ENCODE measurements around the gene KNDC1.

Gene KNDC1

GRCh38 chr10:133185421-133185820 is 25.4 kb downstream of the KNDC1 start:
- Histone ChIP-seq H2BK15ac (ENCODE audit: low read length) (no peak overlapping the region), H3K9ac (ENCODE audit: low read depth, low read length, poor library complexity) (no peak overlapping the region), H3K79me1 (ENCODE audit: low read depth, low read length) (peaks cover 11% of the 10 kb centered on the region), H3K4me3 (ENCODE audit: low read length in 2 of 2) (no peak overlapping the region), H2BK12ac (ENCODE audit: low read length) (no peak overlapping the region), H3K4me2 (ENCODE audit: insufficient read depth, low read length, poor library complexity, severe bottlenecking) (no peak overlapping the region), H3K23ac (ENCODE audit: low read depth, low read length, poor library complexity) (no peak overlapping the region), H2AFZ (ENCODE audit: low read length) (no peak overlapping the region), H4K91ac (ENCODE audit: low read depth, low read length, poor library complexity) (no peak overlapping the region), H2AK5ac (ENCODE audit: low read depth, low read length) (no peak overlapping the region), H3K9me3 (replicated peaks in 1 of 2; ENCODE audit: control insufficient read depth in 2 of 2, insufficient read depth in 1 of 2, low read depth in 1 of 2, low read length in 2 of 2) (peaks cover 0 to 9% of the 10 kb centered on the region in 2 donors), H4K8ac (ENCODE audit: low read depth, low read length) (no peak overlapping the region), H3K4me1 (ENCODE audit: control insufficient read depth in 2 of 2, insufficient read depth in 1 of 2, low read depth in 1 of 2, low read length in 2 of 2) (peaks cover 5% of the 10 kb centered on the region in 2 donors), H2BK120ac (ENCODE audit: low read depth, low read length) (no peak overlapping the region), H3K36me3 (replicated peaks in 1 of 2; ENCODE audit: control insufficient read depth in 2 of 2, insufficient read depth in 2 of 2, low read length in 2 of 2) (peaks cover 0 to 10% of the 10 kb centered on the region in 2 donors), H3K4ac (ENCODE audit: low read length) (no peak overlapping the region), H3K27ac (replicated peaks; ENCODE audit: low read length) (no peak overlapping the region), H2BK5ac (ENCODE audit: low read length) (no peak overlapping the region), H3K18ac (ENCODE audit: low read length) (no peak overlapping the region), H3K27me3 (ENCODE audit: control insufficient read depth in 3 of 3, insufficient read depth in 3 of 3, low read depth in 1 of 3, low read length in 3 of 3) (peaks cover 0 to 2% (median 0%) of the 10 kb centered on the region in 3 experiments), H3K14ac (ENCODE audit: low read length) (peak overlapping the region; percentile 4)
- DNase-seq (ENCODE audit: low spot score) = no peak
- WGBS, 2 donors (ENCODE audit: extremely low coverage in 2 of 2, insufficient read length in 2 of 2, insufficient replicate concordance in 1 of 2) = no CpG with 5 or more reads among the region's 11 CpGs

DNA sequence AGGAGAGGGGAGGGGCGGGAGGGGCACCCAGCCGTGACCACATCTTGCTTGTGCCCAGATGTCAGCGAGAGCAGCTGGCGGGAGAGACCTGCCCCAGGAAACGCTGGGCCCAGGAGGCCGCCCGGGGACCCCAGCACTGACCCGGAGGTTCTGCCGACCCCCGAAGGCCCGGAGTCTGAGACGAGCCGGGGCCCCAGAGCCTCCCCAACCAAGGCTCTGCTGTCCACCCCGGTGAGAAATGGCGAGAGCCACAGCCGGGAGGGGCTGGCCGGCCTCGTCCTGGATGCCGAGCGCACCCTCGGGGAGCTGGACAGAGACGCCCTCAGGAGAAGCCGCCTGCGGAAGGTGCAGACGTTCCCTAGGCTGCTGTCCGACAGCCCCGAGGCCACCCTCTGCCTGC is 25.9 kb downstream of the KNDC1 start:
- Histone ChIP-seq H2BK12ac (ENCODE audit: low read length) (no peak overlapping the region), H3K4me3 (ENCODE audit: low read length in 2 of 2) (no peak overlapping the region), H3K23ac (ENCODE audit: low read depth, low read length, poor library complexity) (no peak overlapping the region), H3K18ac (ENCODE audit: low read length) (peak overlapping the region; percentile 83), H2AK5ac (ENCODE audit: low read depth, low read length) (peak overlapping the region; percentile 63), H3K4me2 (ENCODE audit: insufficient read depth, low read length, poor library complexity, severe bottlenecking) (no peak overlapping the region), H3K4me1 (ENCODE audit: control insufficient read depth in 2 of 2, insufficient read depth in 1 of 2, low read depth in 1 of 2, low read length in 2 of 2) (peaks cover 5% of the 10 kb centered on the region in 2 donors), H4K91ac (ENCODE audit: low read depth, low read length, poor library complexity) (no peak overlapping the region), H2AFZ (ENCODE audit: low read length) (peak overlapping the region; percentile 5), H4K8ac (ENCODE audit: low read depth, low read length) (no peak overlapping the region), H2BK120ac (ENCODE audit: low read depth, low read length) (no peak overlapping the region), H2BK15ac (ENCODE audit: low read length) (no peak overlapping the region), H2BK5ac (ENCODE audit: low read length) (peak overlapping the region; percentile 82), H3K79me1 (ENCODE audit: low read depth, low read length) (peaks cover 11% of the 10 kb centered on the region), H3K4ac (ENCODE audit: low read length) (no peak overlapping the region), H3K36me3 (replicated peaks in 1 of 2; ENCODE audit: control insufficient read depth in 2 of 2, insufficient read depth in 2 of 2, low read length in 2 of 2) (peaks cover 0 to 10% of the 10 kb centered on the region in 2 donors), H3K9ac (ENCODE audit: low read depth, low read length, poor library complexity) (no peak overlapping the region), H3K9me3 (replicated peaks in 1 of 2; ENCODE audit: control insufficient read depth in 2 of 2, insufficient read depth in 1 of 2, low read depth in 1 of 2, low read length in 2 of 2) (peaks cover 0 to 9% of the 10 kb centered on the region in 2 donors), H3K27ac (replicated peaks; ENCODE audit: low read length) (no peak overlapping the region), H3K14ac (ENCODE audit: low read length) (peak overlapping the region; percentile 38), H3K27me3 (ENCODE audit: control insufficient read depth in 3 of 3, insufficient read depth in 3 of 3, low read depth in 1 of 3, low read length in 3 of 3) (peaks cover 0 to 2% (median 0%) of the 10 kb centered on the region in 3 experiments)
- no peak for DNase-seq (ENCODE audit: low spot score)
- no CpG with 5 or more reads among the region's 27 CpGs for WGBS, 2 donors (ENCODE audit: extremely low coverage in 2 of 2, insufficient read length in 2 of 2, insufficient replicate concordance in 1 of 2)

- Histone ChIP-seq H3K23ac (ENCODE audit: low read depth, low read length, poor library complexity) (peak overlapping the region; percentile 65), H3K18ac (ENCODE audit: low read length) (peak overlapping the region; percentile 83), H3K4me2 (ENCODE audit: insufficient read depth, low read length, poor library complexity, severe bottlenecking) (no peak overlapping the region), H3K36me3 (replicated peaks in 1 of 2; ENCODE audit: control insufficient read depth in 2 of 2, insufficient read depth in 2 of 2, low read length in 2 of 2) (peaks cover 0 to 10% of the 10 kb centered on the region in 2 donors), H3K4ac (ENCODE audit: low read length) (no peak overlapping the region), H2BK120ac (ENCODE audit: low read depth, low read length) (no peak overlapping the region), H4K8ac (ENCODE audit: low read depth, low read length) (peak overlapping the region; percentile 17), H2BK5ac (ENCODE audit: low read length) (peak overlapping the region; percentile 82), H3K9me3 (replicated peaks in 1 of 2; ENCODE audit: control insufficient read depth in 2 of 2, insufficient read depth in 1 of 2, low read depth in 1 of 2, low read length in 2 of 2) (peaks cover 0 to 9% of the 10 kb centered on the region in 2 donors), H3K79me1 (ENCODE audit: low read depth, low read length) (peaks cover 11% of the 10 kb centered on the region), H3K27ac (replicated peaks; ENCODE audit: low read length) (no peak overlapping the region), H3K27me3 (ENCODE audit: control insufficient read depth in 3 of 3, insufficient read depth in 3 of 3, low read depth in 1 of 3, low read length in 3 of 3) (peaks cover 0 to 2% (median 0%) of the 10 kb centered on the region in 3 experiments), H2AK5ac (ENCODE audit: low read depth, low read length) (peak overlapping the region; percentile 63), H3K4me3 (ENCODE audit: low read length in 2 of 2) (no peak overlapping the region), H3K4me1 (ENCODE audit: control insufficient read depth in 2 of 2, insufficient read depth in 1 of 2, low read depth in 1 of 2, low read length in 2 of 2) (peaks cover 5% of the 10 kb centered on the region in 2 donors), H2AFZ (ENCODE audit: low read length) (peak overlapping the region; percentile 5), H2BK12ac (ENCODE audit: low read length) (no peak overlapping the region), H3K9ac (ENCODE audit: low read depth, low read length, poor library complexity) (no peak overlapping the region), H2BK15ac (ENCODE audit: low read length) (peak overlapping the region; percentile 92), H4K91ac (ENCODE audit: low read depth, low read length, poor library complexity) (no peak overlapping the region), H3K14ac (ENCODE audit: low read length) (no peak overlapping the region)
- no peak for DNase-seq (ENCODE audit: low spot score)
- WGBS, 2 donors (ENCODE audit: extremely low coverage in 2 of 2, insufficient read length in 2 of 2, insufficient replicate concordance in 1 of 2) = no CpG with 5 or more reads among the region's 34 CpGs
These were observed 26.5 kb downstream of the KNDC1 start for GRCh38 chr10:133186416-133187090.

GRCh38 chr10:133187091-133187905 is 27.3 kb downstream of the KNDC1 start:
- peak overlapping the region; percentile 88 for H2AK5ac ChIP-seq (ENCODE audit: low read depth, low read length)
- H3K27me3 ChIP-seq (ENCODE audit: control insufficient read depth in 3 of 3, insufficient read depth in 3 of 3, low read depth in 1 of 3, low read length in 3 of 3) = peaks cover 0 to 2% (median 0%) of the 10 kb centered on the region in 3 experiments
- peak overlapping the region; percentile 72 for H4K91ac ChIP-seq (ENCODE audit: low read depth, low read length, poor library complexity)
- no peak overlapping the region for H3K4me2 ChIP-seq (ENCODE audit: insufficient read depth, low read length, poor library complexity, severe bottlenecking)
- H3K27ac ChIP-seq (replicated peaks; ENCODE audit: low read length) = no peak overlapping the region
- peak overlapping the region; percentile 17 for H4K8ac ChIP-seq (ENCODE audit: low read depth, low read length)
- no peak overlapping the region for H2AFZ ChIP-seq (ENCODE audit: low read length)
- peak overlapping the region; percentile 84 for H2BK12ac ChIP-seq (ENCODE audit: low read length)
- no peak overlapping the region for H2BK120ac ChIP-seq (ENCODE audit: low read depth, low read length)
- peaks cover 0 to 12% of the 10 kb centered on the region in 2 donors for H3K9me3 ChIP-seq (replicated peaks in 1 of 2; ENCODE audit: control insufficient read depth in 2 of 2, insufficient read depth in 1 of 2, low read depth in 1 of 2, low read length in 2 of 2)
- peak overlapping the region; percentile 89 for H3K18ac ChIP-seq (ENCODE audit: low read length)
- WGBS, 2 donors (ENCODE audit: extremely low coverage in 2 of 2, insufficient read length in 2 of 2, insufficient replicate concordance in 1 of 2) = no CpG with 5 or more reads among the region's 38 CpGs
- peak overlapping the region; percentile 65 for H3K23ac ChIP-seq (ENCODE audit: low read depth, low read length, poor library complexity)
- H2BK5ac ChIP-seq (ENCODE audit: low read length) = peak overlapping the region; percentile 53
- H3K9ac ChIP-seq (ENCODE audit: low read depth, low read length, poor library complexity) = no peak overlapping the region
- peak overlapping the region; percentile 92 for H2BK15ac ChIP-seq (ENCODE audit: low read length)
- peaks cover 0 to 10% of the 10 kb centered on the region in 2 donors for H3K36me3 ChIP-seq (replicated peaks in 1 of 2; ENCODE audit: control insufficient read depth in 2 of 2, insufficient read depth in 2 of 2, low read length in 2 of 2)
- peaks cover 5% of the 10 kb centered on the region in 2 donors for H3K4me1 ChIP-seq (ENCODE audit: control insufficient read depth in 2 of 2, insufficient read depth in 1 of 2, low read depth in 1 of 2, low read length in 2 of 2)
- H3K79me1 ChIP-seq (ENCODE audit: low read depth, low read length) = peaks cover 11% of the 10 kb centered on the region
- peak overlapping the region; percentile 89 for H3K14ac ChIP-seq (ENCODE audit: low read length)
- H3K4ac ChIP-seq (ENCODE audit: low read length) = peak overlapping the region; percentile 76
- DNase-seq (ENCODE audit: low spot score) = no peak
- no peak overlapping the region for H3K4me3 ChIP-seq (ENCODE audit: low read length in 2 of 2)

Data from neuronal stem cell (in vitro differentiated cells).